Measurements from ENCODE around the gene FOXP1.

DNA sequence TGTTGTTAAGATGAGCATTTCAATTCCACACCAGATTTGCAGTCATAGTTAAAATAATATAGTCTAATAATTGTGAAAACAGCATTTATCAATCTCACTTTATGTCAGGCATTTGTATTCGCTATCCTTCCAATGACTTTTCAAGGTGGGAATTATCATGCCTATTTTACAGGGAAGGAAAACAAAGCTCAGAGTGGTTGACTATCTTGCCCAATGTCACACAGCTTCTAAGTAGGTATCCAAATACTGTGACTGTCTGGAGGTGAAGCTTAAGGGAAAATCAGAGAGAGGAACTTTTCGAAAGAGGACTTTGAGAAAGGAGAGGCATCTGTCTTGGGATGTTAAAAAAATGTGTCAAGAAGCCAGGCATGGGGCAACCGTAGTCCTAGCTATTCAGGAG, 443.1 kb downstream of the FOXP1 start:
- TF ChIP-seq FOXM1 (IDR thresholded peaks at IDR 0.05; ENCODE audit: borderline replicate concordance) (no peak), SP1 (IDR thresholded peaks at IDR 0.05) (no peak)
- TF ChIP-seq, protein P1, sequence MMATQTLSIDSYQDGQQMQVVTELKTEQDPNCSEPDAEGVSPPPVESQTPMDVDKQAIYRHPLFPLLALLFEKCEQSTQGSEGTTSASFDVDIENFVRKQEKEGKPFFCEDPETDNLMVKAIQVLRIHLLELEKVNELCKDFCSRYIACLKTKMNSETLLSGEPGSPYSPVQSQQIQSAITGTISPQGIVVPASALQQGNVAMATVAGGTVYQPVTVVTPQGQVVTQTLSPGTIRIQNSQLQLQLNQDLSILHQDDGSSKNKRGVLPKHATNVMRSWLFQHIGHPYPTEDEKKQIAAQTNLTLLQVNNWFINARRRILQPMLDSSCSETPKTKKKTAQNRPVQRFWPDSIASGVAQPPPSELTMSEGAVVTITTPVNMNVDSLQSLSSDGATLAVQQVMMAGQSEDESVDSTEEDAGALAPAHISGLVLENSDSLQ (IDR thresholded peaks at IDR 0.05) = no peak

All from HEK293T (cell line).